Cardiac ventricle fibroblast (primary cell): ENCODE data around the gene KIAA1614. TPM values are rescaled to one million over a fixed set of nuclear protein-coding genes. Genes with fewer than 3 reads are reported as not detected.

Experiments used
- total RNA-seq: library from RNA; depleted of rRNA; stranded (reverse); fragments of >200 nt; gene quantifications from 2 replicates; pipeline ENCODE4 v1.2.3, GENCODE V29; 2015

The KIAA1614 gene, protein sequence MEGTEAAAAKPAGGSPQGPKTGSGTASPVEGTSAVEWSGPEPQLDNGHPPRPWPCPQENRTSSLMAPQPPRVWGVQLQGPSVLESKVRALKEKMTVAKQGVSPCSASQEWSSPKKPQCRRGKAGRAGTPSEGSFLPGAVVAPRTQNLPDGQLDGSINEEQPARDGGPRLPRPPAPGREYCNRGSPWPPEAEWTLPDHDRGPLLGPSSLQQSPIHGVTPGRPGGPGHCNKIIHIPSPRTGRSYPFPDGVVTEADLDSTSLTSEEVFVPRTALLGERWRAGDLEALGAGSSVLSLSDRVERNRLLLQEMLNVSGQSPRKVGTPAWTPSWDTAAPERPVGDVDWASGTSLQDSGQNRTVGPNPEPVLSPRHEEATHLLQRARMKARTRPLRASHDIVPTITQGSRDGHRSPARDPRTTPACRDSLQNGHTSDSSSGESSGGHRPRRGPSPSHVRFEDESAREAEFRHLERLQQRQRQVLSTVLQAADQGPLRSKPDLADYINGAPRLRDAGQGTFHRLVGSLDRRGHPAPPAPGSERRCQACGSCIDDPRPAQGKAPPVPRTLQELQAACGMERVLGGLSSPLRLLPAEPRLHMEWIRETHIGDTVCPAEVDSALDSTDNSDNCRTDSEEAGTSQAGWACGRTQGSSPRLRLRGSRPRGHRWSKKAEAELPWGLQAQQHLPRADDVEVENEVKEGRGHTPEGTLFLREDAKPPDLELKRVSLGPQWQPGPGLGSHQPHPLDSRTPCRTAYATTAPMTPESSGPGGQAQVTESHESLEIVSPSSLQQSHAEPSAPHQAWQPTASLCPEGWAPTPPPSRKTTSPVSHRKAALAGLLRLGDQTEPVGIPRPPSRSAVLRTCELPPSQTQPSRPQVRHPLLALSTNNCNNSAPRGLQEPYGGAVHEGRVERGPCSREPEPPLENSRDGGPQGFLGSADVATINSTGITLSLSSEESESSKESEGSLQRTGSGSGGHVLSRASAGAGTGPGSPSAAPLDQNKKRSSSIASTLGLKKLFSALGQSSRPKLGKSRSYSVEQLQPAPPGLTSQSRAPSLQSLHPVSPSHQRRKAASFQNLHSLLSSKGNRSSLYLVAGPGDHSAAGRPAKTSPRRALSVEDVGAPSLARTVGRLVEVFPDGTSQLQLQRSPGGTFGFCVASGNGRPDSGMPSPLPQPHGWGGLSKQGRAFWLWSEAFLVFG
- total RNA-seq: 6.3 and 7.9 TPM in 2 replicates

GRCh38 chr1:180912801-180913565 lies at the start of gene KIAA1614:
KIAA1614 (plus strand) TSS chr1:180912897; CDS start chr1:180913244, 347 bp downstream.

Other genes with a start within 250 kb of the KIAA1614 start
- 14.2 and 15.9 TPM in 2 replicates for gene STX6, start 110.0 kb downstream of the KIAA1614 start, total RNA-seq
- 20.7 and 23.2 TPM in 2 replicates for gene MR1, start 121.1 kb downstream of the KIAA1614 start, total RNA-seq
- 16.7 and 17.0 TPM in 2 replicates for gene IER5, start 175.8 kb downstream of the KIAA1614 start, total RNA-seq